Mucosa of rectum (tissue), 2 donors: ENCODE measurements around the gene RGS5.

ENCODE experiments used
- H3K27ac ChIP-seq, 2 donors: one replicate each; pipeline ENCODE4 v1.7.0; 2013; ENCODE audit warnings: inconsistent platforms in 2 of 2, low read depth in 2 of 2, low read length in 2 of 2
- H3K27me3 ChIP-seq, 2 donors: one replicate each; pipeline ENCODE4 v1.7.0; 2013; ENCODE audit warnings: low read length in 2 of 2; ENCODE audit not compliant: control insufficient read depth in 2 of 2, insufficient read depth in 2 of 2
- H3K36me3 ChIP-seq, 2 donors: one replicate each; pipeline ENCODE4 v1.7.0; 2013; ENCODE audit warnings: low read length in 2 of 2; ENCODE audit not compliant: control insufficient read depth in 2 of 2, insufficient read depth in 2 of 2
- H3K4me1 ChIP-seq, 2 donors: one replicate each; pipeline ENCODE4 v1.7.0; 2013; ENCODE audit warnings: low read length in 2 of 2, mild to moderate bottlenecking in 1 of 2; ENCODE audit not compliant: control insufficient read depth in 2 of 2, insufficient read depth in 2 of 2
- H3K4me3 ChIP-seq, 2 donors: one replicate each; pipeline ENCODE4 v1.7.0; 2013; ENCODE audit warnings: low read length in 2 of 2
- H3K9ac ChIP-seq, 2 donors: one replicate each; pipeline ENCODE4 v1.7.0; 2013; ENCODE audit warnings: low read length in 2 of 2, low read depth in 1 of 2, mild to moderate bottlenecking in 1 of 2
- H3K9me3 ChIP-seq, 2 donors: one replicate each; pipeline ENCODE4 v1.7.0; 2013; ENCODE audit warnings: low read length in 2 of 2; ENCODE audit not compliant: control insufficient read depth in 2 of 2
- donor health status: healthy.
- donor health status: Normal muscosa, but diverticular disease.

RGS5 gene

GRCh38 chr1:163155606-163156005 lies 47.1 kb downstream of the RGS5 start:
- H3K27ac ChIP-seq, result no peak overlapping the region
- no peaks in the 10 kb centered on the region for H3K27me3 ChIP-seq
- H3K9ac ChIP-seq, result no peak overlapping the region
- no peaks in the 10 kb centered on the region for H3K36me3 ChIP-seq
- no peaks in the 10 kb centered on the region for H3K4me1 ChIP-seq
- H3K9me3 ChIP-seq, result no peaks in the 10 kb centered on the region
- H3K4me3 ChIP-seq, result no peak overlapping the region

DNA sequence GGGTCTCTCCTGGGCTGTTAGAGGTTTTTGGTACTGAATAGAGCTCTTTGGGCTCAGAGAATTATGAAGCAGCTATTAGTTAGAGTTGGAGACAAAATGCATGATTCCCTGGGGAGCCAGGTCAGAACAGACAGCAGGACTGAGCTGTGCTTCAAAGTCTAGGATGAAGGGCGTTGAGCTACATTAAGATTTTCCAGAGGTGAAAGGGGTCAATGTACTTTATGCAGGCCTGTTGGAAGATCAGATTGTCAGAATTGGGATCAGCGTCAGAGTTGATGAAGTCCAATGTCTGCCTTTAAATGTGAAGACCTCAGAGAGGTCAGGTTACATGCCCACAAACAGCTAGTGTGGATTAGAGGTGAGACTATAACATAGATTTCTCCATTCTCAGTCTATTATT lies 53.8 kb downstream of the RGS5 start:
- H3K4me1 ChIP-seq, result no peaks in the 10 kb centered on the region

DNA sequence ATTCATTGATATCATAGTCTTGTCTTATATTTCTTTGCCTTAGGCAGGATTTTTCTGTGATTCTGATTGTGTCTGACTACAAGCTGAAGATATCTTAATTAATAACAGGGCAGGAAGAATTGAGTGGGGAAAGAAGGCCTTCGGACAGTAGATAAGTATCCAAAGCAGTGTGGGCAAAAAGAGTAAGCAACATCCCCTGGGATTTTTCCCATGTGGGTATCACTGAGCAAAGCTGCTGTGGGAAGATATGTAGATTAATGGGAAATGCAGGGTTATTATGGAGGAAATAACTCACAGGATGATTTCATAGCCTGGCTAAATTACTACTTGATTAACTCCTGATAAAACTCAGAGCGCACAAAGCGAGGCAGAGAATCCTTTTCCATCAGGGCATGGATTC lies 55.7 kb downstream of the RGS5 start:
- Histone ChIP-seq H3K27me3 (no peaks in the 10 kb centered on the region), H3K36me3 (no peaks in the 10 kb centered on the region), H3K4me1 (no peaks in the 10 kb centered on the region), H3K9me3 (no peaks in the 10 kb centered on the region), H3K9ac (no peak overlapping the region), H3K27ac (no peak overlapping the region), H3K4me3 (no peak overlapping the region)

More for the DNA sequence above, 53.8 kb downstream of the RGS5 start:
- Histone ChIP-seq H3K9me3 (no peaks in the 10 kb centered on the region), H3K9ac (no peak overlapping the region), H3K27ac (no peak overlapping the region), H3K36me3 (no peaks in the 10 kb centered on the region), H3K4me3 (no peak overlapping the region), H3K27me3 (no peaks in the 10 kb centered on the region)

GRCh38 chr1:163145435-163145834 lies 57.3 kb downstream of the RGS5 start:
- Histone ChIP-seq H3K27me3 (no peaks in the 10 kb centered on the region), H3K9ac (no peak overlapping the region), H3K4me3 (no peak overlapping the region), H3K9me3 (no peaks in the 10 kb centered on the region), H3K36me3 (no peaks in the 10 kb centered on the region), H3K4me1 (no peaks in the 10 kb centered on the region), H3K27ac (no peak overlapping the region)

- no peak overlapping the region for H3K27ac ChIP-seq
Observed at GRCh38 chr1:163144418-163144817, 58.3 kb downstream of the RGS5 start.

GRCh38 chr1:163142152-163142551 lies 60.6 kb downstream of the RGS5 start:
- no peaks in the 10 kb centered on the region for H3K27me3 ChIP-seq
- H3K27ac ChIP-seq, result no peak overlapping the region
- no peaks in the 10 kb centered on the region for H3K4me1 ChIP-seq
- H3K36me3 ChIP-seq, result no peaks in the 10 kb centered on the region
- no peak overlapping the region for H3K4me3 ChIP-seq
- no peaks in the 10 kb centered on the region for H3K9me3 ChIP-seq
- no peak overlapping the region for H3K9ac ChIP-seq

More at GRCh38 chr1:163144418-163144817, 58.3 kb downstream of the RGS5 start:
- H3K9me3 ChIP-seq, result no peaks in the 10 kb centered on the region
- H3K9ac ChIP-seq, result no peak overlapping the region
- H3K4me1 ChIP-seq, result no peaks in the 10 kb centered on the region
- H3K36me3 ChIP-seq, result no peaks in the 10 kb centered on the region
- H3K27me3 ChIP-seq, result no peaks in the 10 kb centered on the region
- no peak overlapping the region for H3K4me3 ChIP-seq

GRCh38 chr1:163141556-163141955 lies 61.2 kb downstream of the RGS5 start:
- Histone ChIP-seq H3K27ac (no peak overlapping the region), H3K27me3 (no peaks in the 10 kb centered on the region), H3K36me3 (no peaks in the 10 kb centered on the region), H3K9ac (no peak overlapping the region), H3K9me3 (no peaks in the 10 kb centered on the region), H3K4me3 (no peak overlapping the region), H3K4me1 (no peaks in the 10 kb centered on the region)

GRCh38 chr1:163137556-163138265 lies 65.0 kb downstream of the RGS5 start:
- Histone ChIP-seq H3K27me3 (no peaks in the 10 kb centered on the region), H3K27ac (no peak overlapping the region), H3K9me3 (no peaks in the 10 kb centered on the region), H3K36me3 (no peaks in the 10 kb centered on the region), H3K9ac (no peak overlapping the region), H3K4me3 (no peak overlapping the region), H3K4me1 (no peaks in the 10 kb centered on the region)

GRCh38 chr1:163131981-163132380 lies 70.7 kb downstream of the RGS5 start:
- Histone ChIP-seq H3K9me3 (no peaks in the 10 kb centered on the region), H3K9ac (no peak overlapping the region), H3K4me1 (no peaks in the 10 kb centered on the region), H3K36me3 (no peaks in the 10 kb centered on the region), H3K4me3 (no peak overlapping the region), H3K27ac (no peak overlapping the region), H3K27me3 (no peaks in the 10 kb centered on the region)

DNA sequence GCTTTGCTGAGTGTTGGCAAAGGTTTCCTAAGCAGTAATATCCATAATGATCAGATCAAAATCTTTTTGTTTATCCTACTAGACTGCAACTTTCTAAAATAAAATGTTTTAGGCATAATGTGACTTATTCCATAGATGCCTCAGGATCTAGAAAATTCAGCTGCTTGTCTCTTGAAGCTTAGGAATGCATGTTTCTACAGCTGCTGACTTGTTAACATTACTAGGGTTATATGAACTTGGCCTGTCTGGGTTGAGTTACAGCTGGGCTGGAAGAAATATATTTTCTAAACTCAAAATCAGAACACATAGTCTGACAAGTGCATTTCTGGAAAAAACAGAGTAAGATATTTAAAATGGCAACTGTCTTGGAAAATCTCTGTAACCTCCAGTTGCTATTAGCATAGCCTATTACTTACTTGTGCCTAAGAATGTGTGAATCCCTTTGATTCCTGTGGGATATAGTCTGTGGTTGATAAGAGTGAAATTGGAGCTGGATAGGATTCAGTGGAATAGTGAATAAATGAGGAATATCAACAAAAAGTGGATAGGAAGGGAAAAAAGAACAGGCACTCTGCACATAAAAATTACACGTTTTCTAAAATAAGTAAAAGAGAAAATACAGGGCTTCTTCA lies 72.4 kb downstream of the RGS5 start:
- Histone ChIP-seq H3K36me3 (no peaks in the 10 kb centered on the region), H3K9me3 (no peaks in the 10 kb centered on the region), H3K27ac (no peak overlapping the region), H3K4me3 (no peak overlapping the region), H3K4me1 (no peaks in the 10 kb centered on the region), H3K27me3 (no peaks in the 10 kb centered on the region), H3K9ac (no peak overlapping the region)
